Measurements from ENCODE around the gene GLDC.
"Not testable (repeated sequence)": the region's sequence is repeated elsewhere in the genome, so short reads cannot be mapped to it uniquely, and the experiment has no call there.

The GLDC gene

GRCh38 chr9:6645355-6646292, at the start of gene GLDC:
TSS of gene GLDC (minus strand) at chr9:6645729. CDS start at chr9:6645499, 230 bp downstream.
- TF ChIP-seq ZFX (IDR thresholded peaks at IDR 0.05): no peak
- TF ChIP-seq CTCF (conservative IDR thresholded peaks at IDR 0.05): no peak
- H3K27ac ChIP-seq: peak within 1 kb of the TSS; percentile 23; the same call in 1 of the 2 replicates

GRCh38 chr9:6692881-6693361, 47.4 kb upstream of the GLDC start:
- TF ChIP-seq ZFX (IDR thresholded peaks at IDR 0.05) (no peak), CTCF (conservative IDR thresholded peaks at IDR 0.05) (no peak)
- H3K27ac ChIP-seq: no peak overlapping the region

DNA sequence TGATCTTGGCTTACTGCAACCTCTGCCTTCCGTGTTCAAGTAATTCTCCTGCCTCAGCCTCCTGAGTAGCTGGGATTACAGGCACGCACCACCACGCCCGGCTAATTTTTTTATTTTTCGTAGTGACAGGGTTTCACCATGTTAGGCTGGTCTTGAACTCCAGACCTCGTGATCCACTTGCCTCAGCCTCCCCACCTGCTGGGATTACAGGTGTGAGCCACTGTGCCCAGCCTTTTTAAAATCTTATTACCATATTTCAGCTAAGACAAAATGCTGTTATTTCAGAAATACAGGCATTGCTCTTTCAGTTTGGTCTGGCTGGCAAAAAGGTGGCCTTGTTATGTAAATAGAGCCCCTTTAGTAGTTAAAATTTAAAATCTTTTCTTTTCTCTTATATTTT, 46.9 kb upstream of the GLDC start:
- H3K27ac ChIP-seq: no peak overlapping the region
- no peak for TF ChIP-seq ZFX (IDR thresholded peaks at IDR 0.05)
- no peak for TF ChIP-seq CTCF (conservative IDR thresholded peaks at IDR 0.05)

GRCh38 chr9:6690675-6691070, 45.1 kb upstream of the GLDC start:
- not testable (repeated sequence) for H3K27ac ChIP-seq

DNA sequence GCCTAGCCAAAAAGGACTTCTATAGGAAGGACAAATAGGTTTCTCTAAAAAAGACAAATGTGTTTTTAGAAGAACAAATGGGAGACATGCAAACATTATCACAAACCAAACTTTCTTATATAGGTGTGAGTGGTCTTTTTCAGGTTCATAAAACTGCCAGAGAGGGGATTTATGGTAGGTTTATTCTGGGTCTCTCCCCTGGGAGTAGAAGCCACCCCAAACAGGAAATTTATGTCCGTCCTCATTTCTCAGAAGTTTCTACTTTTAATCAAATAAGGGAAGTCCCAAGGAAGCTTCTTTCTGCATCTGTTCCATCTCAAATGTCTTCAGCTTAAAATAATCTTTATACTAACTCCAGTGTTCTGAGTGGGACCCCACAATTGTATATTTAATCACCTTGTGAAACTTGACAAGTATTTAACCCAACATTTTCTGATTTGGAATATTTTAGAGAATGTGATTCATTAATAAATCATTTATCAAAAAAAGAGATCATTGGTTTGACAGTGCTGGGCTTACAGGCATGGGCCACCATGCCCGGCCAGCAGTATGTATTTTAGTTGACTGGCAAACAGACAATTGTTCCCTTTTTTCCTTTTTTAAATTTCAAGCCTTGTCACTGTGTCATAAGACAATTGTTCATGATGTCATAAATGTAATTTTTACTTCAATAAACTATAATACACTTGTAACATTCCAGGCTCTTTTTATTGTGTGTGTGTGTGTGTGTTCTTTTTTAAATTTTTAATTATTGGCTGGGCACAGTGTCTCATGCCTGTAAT, 44.6 kb upstream of the GLDC start:
- no peak overlapping the region for H3K27ac ChIP-seq
- TF ChIP-seq ZFX (IDR thresholded peaks at IDR 0.05) (no peak), CTCF (conservative IDR thresholded peaks at IDR 0.05) (no peak)

DNA sequence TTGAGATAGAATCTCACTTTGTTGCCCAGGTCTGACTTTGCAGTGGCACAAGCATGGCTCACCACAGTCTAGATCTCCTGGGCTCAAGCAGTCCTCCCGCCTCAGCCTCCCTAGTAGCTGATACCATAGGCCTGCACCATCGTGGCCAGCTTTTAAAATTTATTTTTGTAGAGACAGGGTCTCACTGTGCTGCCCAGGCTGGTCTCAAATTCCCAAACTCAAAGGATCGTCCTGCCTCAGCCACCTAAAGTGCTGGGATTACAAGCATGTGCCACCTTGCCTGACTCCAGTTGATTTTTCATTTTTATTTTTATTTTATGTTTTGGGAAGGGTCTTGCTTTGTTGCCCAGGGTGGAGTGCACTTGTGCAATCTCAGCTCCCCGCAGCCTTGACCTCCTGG, 41.7 kb upstream of the GLDC start:
- no peak for TF ChIP-seq ZFX (IDR thresholded peaks at IDR 0.05)
- TF ChIP-seq CTCF (conservative IDR thresholded peaks at IDR 0.05): no peak
- H3K27ac ChIP-seq: no peak overlapping the region

DNA sequence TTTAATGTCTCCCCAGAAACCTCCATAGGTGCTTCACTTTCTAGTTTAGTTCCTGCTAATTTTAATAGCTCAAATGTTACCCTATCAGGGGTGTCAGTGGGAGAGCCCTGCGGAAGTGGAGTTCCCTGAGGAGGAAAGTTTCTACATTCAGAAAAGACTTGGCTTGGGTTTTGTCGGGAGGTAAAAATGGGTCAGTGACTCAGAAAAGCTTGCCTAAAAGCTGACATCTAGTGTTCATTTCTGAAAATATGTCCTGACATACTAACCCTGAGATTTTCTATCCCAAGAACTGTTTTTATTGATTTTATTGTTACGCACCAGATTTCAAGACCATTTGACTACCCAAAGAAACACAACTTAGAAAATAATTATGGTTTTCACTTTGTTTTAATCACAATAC, 40.9 kb upstream of the GLDC start:
- TF ChIP-seq ZFX (IDR thresholded peaks at IDR 0.05): no peak
- TF ChIP-seq CTCF (conservative IDR thresholded peaks at IDR 0.05): no peak; the same call in 1 of the 2 replicates
- no peak overlapping the region for H3K27ac ChIP-seq
